ENCODE data around the gene MAPK14.

- no peak for TF ChIP-seq CTCF (IDR thresholded peaks at IDR 0.05)
- TF ChIP-seq POLR2A (IDR thresholded peaks at IDR 0.05) = no peak
Measured at GRCh38 chr6:36098253-36098919, 70.8 kb downstream of the MAPK14 start.
